ENCODE results near the gene ZNF628.

The ZNF628 gene

DNA sequence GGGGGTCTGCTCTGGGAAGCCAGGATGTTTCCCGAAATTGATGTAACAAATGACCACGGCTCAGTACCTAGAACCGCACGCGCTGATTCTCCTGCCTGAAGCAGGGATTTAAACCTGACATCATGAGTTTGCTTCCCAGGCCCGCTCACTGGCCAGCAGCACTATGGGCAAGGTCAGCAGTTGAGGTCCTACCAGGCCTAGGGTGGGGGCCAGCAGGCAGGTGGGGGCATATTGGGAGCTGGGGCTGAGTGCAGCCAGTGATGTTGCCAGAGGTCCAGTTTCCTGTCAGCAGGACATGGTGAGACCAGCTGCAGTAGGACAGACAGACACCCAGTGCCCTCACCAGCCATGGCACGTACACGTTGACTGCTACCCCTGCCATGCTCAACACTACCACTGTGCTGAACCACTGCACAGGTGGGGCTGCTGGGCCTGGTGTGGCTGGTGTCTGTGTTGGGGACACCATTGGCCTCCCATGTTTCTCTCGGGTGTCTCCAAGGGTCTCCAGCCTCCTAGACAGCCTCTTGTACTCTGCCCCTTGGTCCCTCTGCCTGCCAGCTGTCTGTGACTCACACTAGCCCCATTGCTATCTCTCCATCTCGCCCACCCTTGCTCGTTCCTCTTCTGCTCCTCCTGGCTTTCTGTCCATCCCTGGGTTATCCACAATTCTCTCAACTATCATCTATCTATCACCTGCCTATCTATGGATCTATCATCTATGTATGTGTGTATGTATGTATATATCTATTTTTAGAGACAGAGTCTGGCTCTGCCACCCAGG is 10.8 kb upstream of the ZNF628 start:
- H3K4me3 ChIP-seq (ENCODE audit: control insufficient read depth, low read depth, low read length), result no peak overlapping the region
- DNase-seq (ENCODE audit: low read depth), result no peak
- TF ChIP-seq, protein P1, sequence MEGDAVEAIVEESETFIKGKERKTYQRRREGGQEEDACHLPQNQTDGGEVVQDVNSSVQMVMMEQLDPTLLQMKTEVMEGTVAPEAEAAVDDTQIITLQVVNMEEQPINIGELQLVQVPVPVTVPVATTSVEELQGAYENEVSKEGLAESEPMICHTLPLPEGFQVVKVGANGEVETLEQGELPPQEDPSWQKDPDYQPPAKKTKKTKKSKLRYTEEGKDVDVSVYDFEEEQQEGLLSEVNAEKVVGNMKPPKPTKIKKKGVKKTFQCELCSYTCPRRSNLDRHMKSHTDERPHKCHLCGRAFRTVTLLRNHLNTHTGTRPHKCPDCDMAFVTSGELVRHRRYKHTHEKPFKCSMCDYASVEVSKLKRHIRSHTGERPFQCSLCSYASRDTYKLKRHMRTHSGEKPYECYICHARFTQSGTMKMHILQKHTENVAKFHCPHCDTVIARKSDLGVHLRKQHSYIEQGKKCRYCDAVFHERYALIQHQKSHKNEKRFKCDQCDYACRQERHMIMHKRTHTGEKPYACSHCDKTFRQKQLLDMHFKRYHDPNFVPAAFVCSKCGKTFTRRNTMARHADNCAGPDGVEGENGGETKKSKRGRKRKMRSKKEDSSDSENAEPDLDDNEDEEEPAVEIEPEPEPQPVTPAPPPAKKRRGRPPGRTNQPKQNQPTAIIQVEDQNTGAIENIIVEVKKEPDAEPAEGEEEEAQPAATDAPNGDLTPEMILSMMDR (IDR thresholded peaks at IDR 0.05; ENCODE audit: control insufficient read depth, insufficient read depth, low read depth, low read length, missing control alignments), result no peak

DNA sequence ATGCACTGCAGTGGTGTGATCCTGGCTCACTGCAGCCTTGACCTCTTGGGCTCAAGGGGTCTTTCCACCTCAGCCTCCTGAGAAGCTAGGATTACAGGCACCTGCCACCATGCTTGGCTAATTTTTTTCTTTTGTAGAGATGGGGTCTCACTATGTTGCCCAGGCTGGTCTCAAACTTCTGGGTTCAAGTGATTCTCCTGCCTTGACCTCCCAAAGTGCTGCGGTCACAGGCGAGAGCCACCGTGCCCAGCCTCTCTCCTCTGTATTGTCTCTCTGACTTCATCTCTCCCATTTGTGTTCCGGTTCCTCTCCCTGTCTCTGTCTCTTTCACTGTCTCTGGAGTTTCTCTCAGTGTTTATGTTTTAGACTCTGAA is 10.2 kb upstream of the ZNF628 start:
- H3K4me3 ChIP-seq (ENCODE audit: control insufficient read depth, low read depth, low read length), result no peak overlapping the region
- no peak for DNase-seq (ENCODE audit: low read depth)
- TF ChIP-seq, protein P1 (IDR thresholded peaks at IDR 0.05; ENCODE audit: control insufficient read depth, insufficient read depth, low read depth, low read length, missing control alignments), result no peak

DNA sequence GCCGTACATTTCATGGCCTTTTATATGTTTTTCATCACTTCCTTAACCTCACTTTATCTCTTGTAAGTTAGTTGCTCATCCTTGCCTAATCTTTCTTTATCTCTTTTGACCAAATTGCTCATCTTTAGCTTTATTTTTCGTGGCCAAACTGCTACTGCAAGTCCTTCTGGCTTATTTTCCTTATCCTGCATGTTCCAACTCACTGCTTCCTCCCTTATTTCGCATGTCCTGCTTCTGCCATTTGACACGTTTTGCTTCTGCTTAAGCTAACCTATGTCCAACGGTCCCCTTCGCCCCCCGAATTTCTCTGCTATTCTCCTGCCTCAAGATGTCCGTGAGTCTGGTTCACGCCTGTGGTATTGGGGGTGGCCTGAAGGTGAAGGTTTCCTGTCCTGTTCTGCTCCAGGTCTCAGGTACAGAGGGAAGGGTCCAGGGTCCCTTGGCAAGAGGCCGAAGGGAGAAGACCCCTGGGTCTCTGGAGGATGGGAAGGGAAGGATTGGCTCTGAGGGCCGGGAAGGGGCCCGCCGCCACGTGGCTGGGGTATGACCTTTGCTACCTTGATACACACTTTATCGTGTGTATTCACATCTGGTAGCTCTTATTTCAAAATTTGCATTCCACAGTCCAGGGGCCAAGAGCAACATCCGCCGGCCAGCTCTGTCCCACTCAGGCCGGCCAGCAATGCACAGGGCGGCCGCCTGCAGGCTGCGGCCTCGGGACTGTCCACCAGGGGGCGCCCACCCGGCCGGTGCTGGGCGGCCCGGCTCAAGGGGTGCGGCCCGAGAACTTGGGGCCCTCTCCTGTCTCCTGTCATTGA is 9.0 kb upstream of the ZNF628 start:
- TF ChIP-seq, protein P1 (IDR thresholded peaks at IDR 0.05; ENCODE audit: control insufficient read depth, insufficient read depth, low read depth, low read length, missing control alignments), result peak; percentile 75
- H3K4me3 ChIP-seq (ENCODE audit: control insufficient read depth, low read depth, low read length), result no peak overlapping the region
- DNase-seq (ENCODE audit: low read depth), result no peak

DNA sequence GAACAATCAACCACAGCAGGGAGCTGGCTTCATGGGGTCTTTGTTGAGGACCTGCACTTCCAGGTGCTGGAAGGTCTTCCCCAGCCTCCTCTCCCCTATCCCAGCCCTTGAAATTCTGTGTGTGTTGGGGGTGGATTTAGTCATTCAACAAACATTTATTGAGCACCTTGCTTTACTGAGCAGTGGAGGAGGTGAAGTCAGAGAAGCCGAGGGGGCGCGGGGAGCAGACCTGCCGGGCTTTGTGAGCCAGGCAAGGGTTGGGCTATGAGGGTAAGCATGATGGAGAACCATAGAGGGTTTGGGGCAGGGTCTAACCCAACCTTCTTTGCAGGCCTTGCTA is 8.4 kb upstream of the ZNF628 start:
- TF ChIP-seq, protein P1 (IDR thresholded peaks at IDR 0.05; ENCODE audit: control insufficient read depth, insufficient read depth, low read depth, low read length, missing control alignments), result no peak
- no peak overlapping the region for H3K4me3 ChIP-seq (ENCODE audit: control insufficient read depth, low read depth, low read length)

DNA sequence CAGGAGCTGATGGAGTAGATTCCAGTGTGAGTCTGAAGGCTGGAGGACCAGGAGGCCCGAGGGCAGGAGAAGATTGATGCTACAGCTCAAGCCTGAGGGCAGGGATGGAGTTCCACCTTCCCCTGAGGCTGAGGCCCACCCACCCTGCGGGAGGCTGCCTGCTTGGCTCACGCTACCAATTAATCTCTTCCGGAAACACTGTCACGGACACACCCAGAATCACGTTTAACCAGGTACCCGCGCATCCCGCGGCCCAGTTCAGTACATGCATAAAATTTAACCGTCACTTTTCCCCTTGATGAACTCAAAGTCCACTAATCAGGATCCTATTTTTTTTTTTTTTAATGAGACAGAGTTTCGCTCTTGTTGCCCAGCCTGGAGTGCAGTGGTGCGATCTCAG is 5.2 kb upstream of the ZNF628 start:
- TF ChIP-seq, protein P1 (IDR thresholded peaks at IDR 0.05; ENCODE audit: control insufficient read depth, insufficient read depth, low read depth, low read length, missing control alignments), result no peak
- H3K4me3 ChIP-seq (ENCODE audit: control insufficient read depth, low read depth, low read length), result no peak overlapping the region
- no peak for DNase-seq (ENCODE audit: low read depth)

More for the DNA sequence above, 8.4 kb upstream of the ZNF628 start:
- DNase-seq (ENCODE audit: low read depth), result no peak

DNA sequence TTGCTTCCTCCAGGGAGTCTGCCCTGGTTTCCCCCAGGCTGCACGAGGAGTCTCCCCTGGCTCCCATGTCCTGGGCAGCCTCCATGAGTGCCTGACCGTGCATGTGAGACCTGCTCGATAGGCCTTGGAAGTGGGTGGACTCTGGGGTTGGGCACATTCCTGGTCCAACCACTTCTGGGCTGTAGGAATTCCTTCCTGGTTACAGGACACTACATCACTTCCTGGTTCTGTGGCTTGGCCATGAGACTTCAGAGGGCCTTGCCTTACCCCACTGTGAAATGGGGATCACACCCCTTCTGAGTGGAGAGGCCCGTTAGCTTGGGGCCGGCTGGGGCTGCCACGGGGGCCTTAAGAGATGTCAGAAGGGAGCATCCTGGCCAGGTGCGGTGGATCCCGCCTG is 4.0 kb upstream of the ZNF628 start:
- TF ChIP-seq, protein P1 (IDR thresholded peaks at IDR 0.05; ENCODE audit: control insufficient read depth, insufficient read depth, low read depth, low read length, missing control alignments), result no peak
- H3K4me3 ChIP-seq (ENCODE audit: control insufficient read depth, low read depth, low read length), result no peak overlapping the region
- DNase-seq (ENCODE audit: low read depth), result no peak
